ENCODE results near the gene ABHD3. TPM values are rescaled to one million over a fixed set of nuclear protein-coding genes. Genes with fewer than 3 reads are reported as not detected.
"Not testable (repeated sequence)": the region's sequence is repeated elsewhere in the genome, so short reads cannot be mapped to it uniquely, and the experiment has no call there.

Gene ABHD3
- total and polyA plus RNA-seq, 10 donors, result 23.8 to 34.8 (median 27.9) TPM

DNA sequence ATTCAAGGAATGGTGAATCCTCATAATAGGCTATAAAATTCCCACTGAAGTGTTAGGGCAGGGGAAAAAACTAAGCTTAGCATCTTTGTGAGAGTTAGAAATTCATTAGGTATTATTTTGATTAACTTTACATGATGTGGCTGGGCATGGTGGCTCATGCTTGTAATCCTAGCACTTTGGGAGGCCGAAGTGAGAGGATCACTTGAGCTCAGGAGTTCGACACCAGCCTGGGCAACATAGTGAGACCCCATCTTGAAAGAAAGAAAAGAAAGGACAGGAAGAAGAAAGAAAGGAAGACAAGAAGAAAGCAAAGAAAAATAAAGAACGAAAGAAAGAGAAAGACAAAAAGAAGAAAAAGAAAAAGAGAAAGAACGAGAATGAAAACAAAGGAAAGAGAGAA is 52.5 kb downstream of the ABHD3 start:
- Histone ChIP-seq H3K27ac (no peak overlapping the region), H3K36me3 (peaks cover 0 to 79% (median 9%) of the 10 kb centered on the region in 6 donors), H3K27me3 (replicated peaks in 1 of 7) (no peaks in the 10 kb centered on the region), H3K9me3 (no peaks in the 10 kb centered on the region), H3K4me1 (no peaks in the 10 kb centered on the region), H3K4me3 (no peak overlapping the region)
- DNase-seq, result no peak
- intact Hi-C loops (cut with DNase I; ENCODE audit: low total_unique reads), result no loop called here
- WGBS, 5 donors, result 94 to 98% (median 97%) methylated on average over 4 of the region's 4 CpGs
- TF ChIP-seq, protein P1, sequence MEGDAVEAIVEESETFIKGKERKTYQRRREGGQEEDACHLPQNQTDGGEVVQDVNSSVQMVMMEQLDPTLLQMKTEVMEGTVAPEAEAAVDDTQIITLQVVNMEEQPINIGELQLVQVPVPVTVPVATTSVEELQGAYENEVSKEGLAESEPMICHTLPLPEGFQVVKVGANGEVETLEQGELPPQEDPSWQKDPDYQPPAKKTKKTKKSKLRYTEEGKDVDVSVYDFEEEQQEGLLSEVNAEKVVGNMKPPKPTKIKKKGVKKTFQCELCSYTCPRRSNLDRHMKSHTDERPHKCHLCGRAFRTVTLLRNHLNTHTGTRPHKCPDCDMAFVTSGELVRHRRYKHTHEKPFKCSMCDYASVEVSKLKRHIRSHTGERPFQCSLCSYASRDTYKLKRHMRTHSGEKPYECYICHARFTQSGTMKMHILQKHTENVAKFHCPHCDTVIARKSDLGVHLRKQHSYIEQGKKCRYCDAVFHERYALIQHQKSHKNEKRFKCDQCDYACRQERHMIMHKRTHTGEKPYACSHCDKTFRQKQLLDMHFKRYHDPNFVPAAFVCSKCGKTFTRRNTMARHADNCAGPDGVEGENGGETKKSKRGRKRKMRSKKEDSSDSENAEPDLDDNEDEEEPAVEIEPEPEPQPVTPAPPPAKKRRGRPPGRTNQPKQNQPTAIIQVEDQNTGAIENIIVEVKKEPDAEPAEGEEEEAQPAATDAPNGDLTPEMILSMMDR (IDR thresholded peaks at IDR 0.05 in 8 of 11, conservative IDR thresholded peaks at IDR 0.05 in 3 of 11), result no peak
- no peak for TF ChIP-seq POLR2A (IDR thresholded peaks at IDR 0.05)
- no peak for TF ChIP-seq POLR2AphosphoS5 (IDR thresholded peaks at IDR 0.05)

GRCh38 chr18:21650311-21650710 is 54.3 kb downstream of the ABHD3 start:
- DNase-seq, result no peak
- no peaks in the 10 kb centered on the region for H3K27me3 ChIP-seq (replicated peaks in 1 of 7)
- TF ChIP-seq POLR2A (IDR thresholded peaks at IDR 0.05) (no peak), POLR2AphosphoS5 (IDR thresholded peaks at IDR 0.05) (no peak)
- TF ChIP-seq, protein P1 (IDR thresholded peaks at IDR 0.05 in 8 of 11, conservative IDR thresholded peaks at IDR 0.05 in 3 of 11), result no peak
- no peak overlapping the region for H3K4me3 ChIP-seq
- no peaks in the 10 kb centered on the region for H3K9me3 ChIP-seq
- no peak overlapping the region for H3K27ac ChIP-seq
- intact Hi-C loops (cut with DNase I; ENCODE audit: low total_unique reads), result no loop called here
- WGBS, 5 donors, result 65 to 100% (median 88%) methylated on average over 1 of the region's 1 CpG
- H3K36me3 ChIP-seq, result peaks cover 0 to 61% (median 2%) of the 10 kb centered on the region in 6 donors
- no peaks in the 10 kb centered on the region for H3K4me1 ChIP-seq

- H3K4me1 ChIP-seq; H3K27ac ChIP-seq; H3K27me3 ChIP-seq (replicated peaks in 1 of 7); H3K9me3 ChIP-seq; intact Hi-C loops (cut with DNase I; ENCODE audit: low total_unique reads); H3K4me3 ChIP-seq; DNase-seq; H3K36me3 ChIP-seq: not testable (repeated sequence)
- 92 to 99% (median 97%) methylated on average over 5 of the region's 5 CpGs for WGBS, 5 donors
These were observed 64.2 kb downstream of the ABHD3 start for GRCh38 chr18:21640375-21640774.

DNA sequence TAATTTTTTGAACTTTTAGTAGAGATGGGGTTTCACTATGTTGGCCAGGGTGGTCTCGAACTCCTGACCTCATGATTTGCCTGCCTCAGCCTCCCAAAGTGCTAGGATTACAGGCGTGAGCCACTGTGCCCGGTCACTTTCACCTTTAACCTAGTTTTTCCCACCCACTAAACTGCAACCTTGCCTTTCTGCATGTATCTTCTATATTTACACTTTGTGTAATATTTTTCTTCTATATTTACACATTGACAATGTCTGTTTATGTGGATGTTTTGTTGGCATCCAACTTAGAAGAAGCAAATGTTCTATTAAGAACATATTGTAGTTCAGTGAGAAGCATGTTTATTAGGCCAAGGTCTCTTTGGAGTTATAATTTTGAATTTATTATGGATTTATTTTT is 65.8 kb downstream of the ABHD3 start:
- Histone ChIP-seq H3K36me3 (peaks cover 0 to 21% (median 0%) of the 10 kb centered on the region in 6 donors), H3K4me1 (no peaks in the 10 kb centered on the region), H3K27me3 (replicated peaks in 1 of 7) (no peaks in the 10 kb centered on the region), H3K9me3 (no peaks in the 10 kb centered on the region), H3K4me3 (no peak overlapping the region), H3K27ac (no peak overlapping the region)
- no peak for DNase-seq
- intact Hi-C loops (cut with DNase I; ENCODE audit: low total_unique reads), result no loop called here
- WGBS, 5 donors, result 89 to 98% (median 91%) methylated on average over 3 of the region's 3 CpGs
- TF ChIP-seq, protein P1 (IDR thresholded peaks at IDR 0.05 in 8 of 11, conservative IDR thresholded peaks at IDR 0.05 in 3 of 11), result no peak
- TF ChIP-seq POLR2AphosphoS5 (IDR thresholded peaks at IDR 0.05) (no peak), POLR2A (IDR thresholded peaks at IDR 0.05) (no peak)

DNA sequence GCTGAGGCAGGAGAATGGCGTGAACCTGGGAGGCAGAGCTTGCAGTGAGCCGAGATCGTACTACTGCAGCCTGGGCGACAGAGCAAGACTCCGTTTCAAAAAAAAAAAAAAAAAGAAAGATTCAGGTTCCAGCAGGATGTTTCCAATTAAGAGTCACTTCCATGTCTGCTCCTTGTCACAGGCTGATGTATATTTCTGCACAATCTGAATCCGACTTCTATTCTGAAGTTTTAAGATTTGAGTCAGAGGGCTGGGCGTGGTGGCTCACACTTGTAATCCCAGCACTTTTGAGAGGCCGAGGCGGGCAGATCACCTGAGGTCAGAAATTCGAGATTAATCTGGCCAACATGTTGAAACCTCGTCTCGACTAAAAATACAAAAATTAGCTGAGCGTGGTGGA is 67.8 kb downstream of the ABHD3 start:
- Histone ChIP-seq H3K36me3 (peaks cover 0 to 42% (median 3%) of the 10 kb centered on the region in 6 donors), H3K4me1 (no peaks in the 10 kb centered on the region), H3K9me3 (no peaks in the 10 kb centered on the region), H3K4me3 (no peak overlapping the region), H3K27me3 (replicated peaks in 1 of 7) (no peaks in the 10 kb centered on the region), H3K27ac (no peak overlapping the region)
- no peak for DNase-seq
- intact Hi-C loops (cut with DNase I; ENCODE audit: low total_unique reads), result no loop called here
- 87 to 98% (median 91%) methylated on average over 13 of the region's 13 CpGs for WGBS, 5 donors
- TF ChIP-seq, protein P1 (IDR thresholded peaks at IDR 0.05 in 8 of 11, conservative IDR thresholded peaks at IDR 0.05 in 3 of 11), result no peak
- TF ChIP-seq POLR2AphosphoS5 (IDR thresholded peaks at IDR 0.05) (no peak), POLR2A (IDR thresholded peaks at IDR 0.05) (no peak)

Data from spleen (tissue), 11 donors.